Loucy (cell line): Measurements from ENCODE around the gene VDAC1.

Source experiments
- EZH2phosphoT487 ChIP-seq: fragments of 200-600 bp; IDR thresholded peaks from 2 replicates; pipeline ENCODE4 v1.6.1; 2018; ENCODE audit warnings: antibody characterized with exemption, mild to moderate bottlenecking, moderate library complexity, borderline replicate concordance
- TF ChIP-seq, protein P1 (sequence below): fragments of 200-600 bp; sonication (generic); conservative IDR thresholded peaks from 2 replicates; pipeline ENCODE4 v1.5.1; 2014; ENCODE audit warnings: mild to moderate bottlenecking, antibody characterized with exemption, low read length

- TF ChIP-seq, protein P1, sequence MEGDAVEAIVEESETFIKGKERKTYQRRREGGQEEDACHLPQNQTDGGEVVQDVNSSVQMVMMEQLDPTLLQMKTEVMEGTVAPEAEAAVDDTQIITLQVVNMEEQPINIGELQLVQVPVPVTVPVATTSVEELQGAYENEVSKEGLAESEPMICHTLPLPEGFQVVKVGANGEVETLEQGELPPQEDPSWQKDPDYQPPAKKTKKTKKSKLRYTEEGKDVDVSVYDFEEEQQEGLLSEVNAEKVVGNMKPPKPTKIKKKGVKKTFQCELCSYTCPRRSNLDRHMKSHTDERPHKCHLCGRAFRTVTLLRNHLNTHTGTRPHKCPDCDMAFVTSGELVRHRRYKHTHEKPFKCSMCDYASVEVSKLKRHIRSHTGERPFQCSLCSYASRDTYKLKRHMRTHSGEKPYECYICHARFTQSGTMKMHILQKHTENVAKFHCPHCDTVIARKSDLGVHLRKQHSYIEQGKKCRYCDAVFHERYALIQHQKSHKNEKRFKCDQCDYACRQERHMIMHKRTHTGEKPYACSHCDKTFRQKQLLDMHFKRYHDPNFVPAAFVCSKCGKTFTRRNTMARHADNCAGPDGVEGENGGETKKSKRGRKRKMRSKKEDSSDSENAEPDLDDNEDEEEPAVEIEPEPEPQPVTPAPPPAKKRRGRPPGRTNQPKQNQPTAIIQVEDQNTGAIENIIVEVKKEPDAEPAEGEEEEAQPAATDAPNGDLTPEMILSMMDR = no peak
- no peak for TF ChIP-seq EZH2phosphoT487
Measured at GRCh38 chr5:134001938-134002731, 2.6 kb downstream of the VDAC1 start.
